Stimulated activated CD4-positive, alpha-beta T cell treated with anti-CD3 and anti-CD28 coated beads, Interleukin-15, amount 100 ng/mL, for 24 hours (primary cell): ENCODE measurements around the gene DYSF.

Experiments
- DNase-seq: peaks from one replicate; pipeline ENCODE4 v3.0.0-alpha.2; 2020

DYSF gene

DNA sequence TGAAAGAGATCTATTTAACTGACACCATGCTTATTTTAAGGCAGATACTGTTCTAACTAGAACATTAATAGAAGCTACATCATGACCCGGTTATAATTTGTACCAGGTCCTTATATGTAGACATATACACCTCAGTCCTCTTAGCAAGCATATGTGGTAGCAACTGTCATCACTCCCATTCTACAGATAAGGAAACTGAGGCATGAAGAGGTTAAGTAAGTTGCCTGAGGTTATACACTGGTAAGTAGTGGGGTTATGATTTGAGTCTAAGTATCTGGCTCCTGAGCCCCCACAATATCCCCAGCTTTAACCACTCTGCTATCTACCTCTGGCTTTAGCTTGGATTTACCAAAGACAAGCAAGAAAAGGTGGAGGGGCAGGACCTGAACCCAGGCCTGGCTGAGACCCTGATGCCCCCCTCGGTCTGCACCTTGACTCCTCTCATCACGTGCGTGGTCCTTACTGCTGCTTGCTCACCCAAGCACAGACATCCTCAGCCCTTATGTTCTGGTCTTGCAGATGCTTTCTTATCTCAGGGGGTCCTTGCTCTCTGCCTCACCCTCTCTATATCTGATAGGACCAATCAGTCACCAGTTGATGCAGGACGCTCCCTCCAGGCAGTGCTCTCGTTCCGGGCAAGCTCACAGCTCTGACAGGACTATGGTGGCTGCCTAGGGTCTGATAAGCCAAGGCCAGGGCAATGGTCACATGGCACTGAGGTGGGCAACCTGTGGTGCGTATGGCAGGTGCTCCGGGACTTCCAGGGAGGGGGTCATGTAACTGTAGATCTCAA, 4.0 kb downstream of the DYSF start:
- no peak for DNase-seq

GRCh38 chr2:71457923-71458322, 4.6 kb downstream of the DYSF start:
- DNase-seq, result no peak

DNA sequence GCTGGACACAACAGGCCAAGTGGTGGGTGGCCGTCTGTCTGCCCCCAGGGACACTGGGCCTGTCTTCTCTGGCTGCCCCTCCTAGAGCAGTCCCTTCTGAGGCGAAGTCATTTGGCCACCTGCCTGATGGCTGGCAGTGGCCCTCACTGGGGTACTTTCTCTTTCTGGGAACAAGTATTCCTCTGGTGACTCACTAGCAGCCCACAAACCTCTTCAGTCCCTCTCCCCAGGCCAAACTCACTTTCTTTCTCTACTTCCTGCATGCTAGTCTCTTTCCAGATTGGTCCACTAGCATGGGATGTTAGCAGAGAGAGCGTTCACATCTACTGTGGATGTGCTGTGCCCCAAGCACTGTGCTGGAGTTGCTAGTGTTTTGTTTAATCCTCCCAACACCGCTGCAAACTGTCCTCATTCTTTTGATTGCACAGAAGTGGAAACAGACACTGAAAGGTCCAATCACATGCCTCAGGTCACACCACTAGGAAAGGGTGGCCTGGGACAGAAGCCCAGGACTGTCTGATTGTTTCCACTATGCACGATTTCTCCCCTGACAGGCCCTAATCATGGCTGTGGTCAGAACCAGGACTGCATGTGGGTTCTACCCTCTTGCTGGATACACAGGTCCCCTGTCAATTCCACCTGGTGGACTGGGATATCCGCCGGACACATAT, 5.2 kb downstream of the DYSF start:
- no peak for DNase-seq

- DNase-seq, result no peak
Observed at GRCh38 chr2:71459084-71459431, 5.7 kb downstream of the DYSF start.

GRCh38 chr2:71460056-71460455, 6.7 kb downstream of the DYSF start:
- no peak for DNase-seq

GRCh38 chr2:71460595-71461303, 7.4 kb downstream of the DYSF start:
- no peak for DNase-seq

GRCh38 chr2:71461304-71461671, 7.9 kb downstream of the DYSF start:
- no peak for DNase-seq

GRCh38 chr2:71462056-71462605, 8.8 kb downstream of the DYSF start:
- no peak for DNase-seq

GRCh38 chr2:71462641-71463341, 9.4 kb downstream of the DYSF start:
- no peak for DNase-seq

GRCh38 chr2:71463342-71463654, 9.9 kb downstream of the DYSF start:
- DNase-seq, result no peak

DNA sequence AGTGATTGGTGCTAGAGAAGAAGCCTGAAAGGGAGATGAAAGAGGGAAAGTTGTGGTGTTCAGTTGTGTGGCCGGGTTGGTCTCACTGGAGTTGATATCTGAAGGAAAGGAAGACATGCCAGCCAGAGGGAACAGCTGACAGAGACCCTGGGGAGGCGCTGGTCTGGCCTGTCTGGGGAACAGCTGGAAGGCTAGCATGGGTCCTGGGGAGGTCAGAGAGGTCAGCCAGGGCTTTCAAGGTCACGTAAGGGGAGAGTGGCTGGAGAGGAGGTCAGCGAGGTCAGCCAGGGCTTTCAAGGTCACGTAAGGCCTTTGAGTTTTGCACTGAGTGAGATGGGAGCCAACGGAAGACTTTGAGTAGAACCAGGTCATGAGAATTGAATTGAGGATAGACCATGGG, 11.0 kb downstream of the DYSF start:
- DNase-seq, result no peak

- DNase-seq, result no peak
Observed at GRCh38 chr2:71465356-71465755, 12.0 kb downstream of the DYSF start.

DNA sequence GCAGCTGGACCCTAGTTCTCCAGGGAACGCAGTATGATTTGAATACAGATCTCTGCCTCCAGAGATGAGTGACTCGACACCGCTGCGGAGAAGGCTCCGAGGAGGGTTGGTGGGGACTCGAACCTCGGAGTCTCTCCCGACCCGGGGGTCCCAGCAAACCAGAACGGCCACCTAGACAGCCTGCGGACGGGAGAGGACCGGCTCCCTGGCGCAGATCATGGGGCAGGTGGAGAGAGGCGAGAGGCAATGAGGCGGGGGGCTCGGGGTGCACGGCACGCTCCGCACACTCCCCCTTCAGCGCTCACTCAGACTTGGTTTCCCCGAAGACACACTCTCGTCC, 12.6 kb downstream of the DYSF start:
- no peak for DNase-seq

DNA sequence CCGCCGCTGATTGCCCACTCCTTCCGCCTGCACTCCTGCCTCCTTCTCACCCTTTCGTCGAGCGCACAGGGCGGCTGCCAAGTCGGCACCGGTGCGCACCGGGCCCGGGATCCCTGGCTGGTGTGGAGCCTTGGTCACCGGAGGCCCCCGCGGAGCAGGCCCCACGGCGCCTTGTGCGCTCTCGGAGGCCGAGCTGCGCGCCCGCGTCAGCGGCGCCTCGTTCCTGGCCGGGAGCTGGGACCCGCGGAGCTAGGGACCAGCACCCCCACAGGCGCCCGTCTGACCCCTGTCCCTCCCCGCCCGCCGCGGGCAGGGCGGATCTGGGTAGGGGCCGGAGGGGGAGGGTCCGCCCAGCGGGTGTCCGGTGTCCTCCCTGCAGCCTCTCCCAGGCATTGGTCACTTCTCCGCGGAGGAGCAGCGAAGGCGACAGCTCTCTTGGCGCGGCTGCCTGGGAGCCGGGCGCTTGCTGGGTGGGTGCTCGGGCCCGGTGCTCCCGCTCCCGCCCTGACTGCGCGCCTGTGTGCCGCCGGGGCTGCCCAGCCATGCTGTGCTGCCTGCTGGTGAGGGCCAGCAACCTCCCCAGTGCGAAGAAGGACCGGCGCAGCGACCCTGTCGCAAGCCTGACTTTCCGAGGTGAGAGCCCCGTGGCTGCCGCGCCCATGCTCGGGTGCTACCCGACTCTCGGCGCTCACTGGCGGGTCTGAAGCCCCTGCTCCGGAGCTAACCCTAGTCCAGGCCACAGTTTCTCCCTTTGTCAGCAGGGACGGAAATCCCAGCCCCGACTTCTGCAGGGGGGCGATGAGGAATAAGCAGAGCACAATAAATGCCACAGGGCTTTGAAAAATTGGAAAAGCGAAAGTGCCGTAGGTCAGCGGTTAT, 13.2 kb downstream of the DYSF start:
- DNase-seq, result peak; percentile 26

DNA sequence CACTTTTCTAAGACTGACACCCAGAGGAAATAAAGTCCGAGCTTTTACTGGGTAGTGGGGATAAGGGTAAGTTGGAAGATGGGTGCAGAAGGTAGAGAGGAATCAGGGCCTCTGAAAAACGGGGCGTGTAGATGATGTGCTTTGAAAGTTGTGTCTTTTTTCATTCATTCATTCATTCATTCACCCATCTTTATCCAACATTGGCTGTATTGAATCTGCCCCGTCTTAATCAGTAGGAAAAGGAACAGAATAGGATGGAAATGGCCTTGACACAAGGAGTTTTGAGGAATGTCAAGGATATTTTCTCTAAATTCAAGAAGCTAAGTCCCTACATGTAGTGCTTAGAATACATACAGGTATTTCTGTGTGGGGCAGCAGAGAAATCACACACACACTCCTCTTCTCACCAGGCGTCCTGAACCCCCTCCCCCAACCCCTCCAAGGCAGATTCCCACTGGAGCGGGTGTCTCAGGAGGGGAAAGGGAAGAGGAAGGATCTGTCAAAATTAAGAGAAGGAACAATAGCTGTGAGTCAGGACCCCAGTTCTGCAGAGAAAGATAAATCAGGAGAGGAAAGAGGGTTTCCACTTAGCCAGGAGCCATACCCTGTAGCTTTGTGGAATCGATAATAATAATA, 13.9 kb downstream of the DYSF start:
- no peak for DNase-seq

DNA sequence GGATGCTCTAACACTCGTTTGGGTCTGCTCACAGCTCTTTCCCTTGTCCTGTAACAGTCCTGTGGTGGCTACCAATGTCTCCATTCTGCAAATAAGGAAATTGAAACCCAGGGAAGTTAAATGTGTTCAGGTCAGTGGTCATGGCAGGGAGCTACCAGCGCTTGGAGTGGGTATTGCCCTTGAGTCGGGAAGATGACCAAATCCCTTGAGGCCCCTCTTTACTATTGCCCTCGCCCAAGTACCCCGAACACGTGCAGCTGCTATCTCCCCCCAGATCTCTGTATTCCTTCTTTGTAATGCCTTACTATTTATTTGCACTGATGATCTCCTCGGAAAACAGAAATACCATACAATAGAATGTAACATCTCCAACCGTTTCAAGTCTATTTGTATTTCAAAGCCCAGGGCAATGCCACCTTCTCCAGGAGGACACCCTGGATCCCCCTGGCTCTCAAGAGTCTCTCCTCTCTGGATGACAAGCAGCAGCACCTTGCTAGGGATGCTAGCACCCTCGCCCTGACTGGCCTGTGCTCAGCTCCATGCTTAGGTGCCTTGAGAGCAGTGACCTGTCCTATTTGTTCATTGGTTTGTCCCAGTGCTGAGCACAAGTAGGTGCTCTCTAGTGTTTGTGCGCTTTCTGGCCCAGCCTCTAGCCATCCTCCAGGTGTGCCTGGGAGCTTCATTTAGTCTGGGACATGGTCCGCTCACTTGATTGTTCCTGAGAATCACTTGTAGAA, 15.1 kb downstream of the DYSF start:
- DNase-seq, result no peak

GRCh38 chr2:71469403-71470398, 16.3 kb downstream of the DYSF start:
- no peak for DNase-seq

DNA sequence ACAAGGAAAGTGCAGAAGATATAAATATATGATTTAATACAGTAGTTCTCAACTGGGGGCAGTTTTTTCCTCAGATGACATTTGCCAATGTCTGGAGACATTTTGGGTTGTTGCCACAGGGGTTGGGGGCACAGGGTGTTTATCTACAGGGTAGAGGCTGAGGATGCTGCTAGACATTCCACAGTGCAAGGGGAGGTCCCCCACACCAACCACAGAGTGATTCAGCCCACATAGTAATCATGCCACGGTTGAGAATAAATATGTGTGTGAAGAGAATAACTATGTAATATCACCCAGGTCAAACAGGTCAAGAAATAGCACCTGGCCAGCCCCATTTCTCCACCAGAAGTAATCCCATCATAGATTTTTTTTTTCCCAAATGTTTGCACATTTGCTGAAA, 17.9 kb downstream of the DYSF start:
- no peak for DNase-seq

GRCh38 chr2:71472019-71472418, 18.7 kb downstream of the DYSF start:
- DNase-seq, result no peak
